RWPE1 (cell line): Measurements from ENCODE around the gene NPPB.

ENCODE experiments used
- CTCF ChIA-PET: fragments of 350-600 bp; sonication (Branson Sonifier 250); formaldehyde crosslinking; extraction: SDS; loops from one replicate; lab custom pipeline; 2021; lab: Yijun Ruan, JAX
- POLR2A ChIA-PET: fragments of 400-600 bp; formaldehyde crosslinking; extraction: SDS; loops from one replicate; lab custom pipeline; 2020; ENCODE audit warnings: antibody characterized with exemption; ENCODE audit not compliant: low non-redundant PET; lab: Yijun Ruan, JAX
- DNase-seq: peaks from one replicate; pipeline ENCODE4 v3.0.0; 2012; ENCODE audit warnings: low spot score
- H3K27ac ChIP-seq: fragments of 450-650 bp; 2 replicates; pipeline ENCODE4 v1.5.1; 2017
- CTCF ChIP-seq: fragments of 450-650 bp; conservative IDR thresholded peaks from 2 replicates; pipeline ENCODE4 v1.5.1; 2017; ENCODE audit warnings: low read depth, mild to moderate bottlenecking

The NPPB gene

GRCh38 chr1:11881749-11882441 lies 23.1 kb upstream of the NPPB start:
- no peak for DNase-seq
- TF ChIP-seq CTCF: no peak
- POLR2A ChIA-PET: no interaction called here
- H3K27ac ChIP-seq: no peak overlapping the region
- CTCF ChIA-PET: interaction anchor here (0.6 to 1.1 kb wide), 3 partner anchors 12 to 118 kb away, joined by 3 to 6 read pairs (median 3); no protein-coding TSS in a partner anchor

GRCh38 chr1:11880911-11881748 lies 22.4 kb upstream of the NPPB start:
- no peak for TF ChIP-seq CTCF
- ChIA-PET POLR2A (no interaction called here), CTCF (interaction anchor here (0.6 to 1.1 kb wide), 3 partner anchors 17 to 117 kb away, joined by 3 to 6 read pairs (median 4); no protein-coding TSS in a partner anchor)
- no peak overlapping the region for H3K27ac ChIP-seq
- DNase-seq: no peak

GRCh38 chr1:11880181-11880575 lies 21.4 kb upstream of the NPPB start:
- no peak overlapping the region for H3K27ac ChIP-seq
- DNase-seq: no peak
- POLR2A ChIA-PET: no interaction called here
- no peak for TF ChIP-seq CTCF
- CTCF ChIA-PET: interaction anchor here (0.7 to 1.1 kb wide), 4 partner anchors 14 to 87 kb away, joined by 3 to 4 read pairs (median 4); no protein-coding TSS in a partner anchor

- no peak for TF ChIP-seq CTCF
- no peak for DNase-seq
- CTCF ChIA-PET: interaction anchor here (0.5 to 1.2 kb wide), 4 partner anchors 13 to 243 kb away, joined by 3 to 6 read pairs (median 4); no protein-coding TSS in a partner anchor
- POLR2A ChIA-PET: no interaction called here
- no peak overlapping the region for H3K27ac ChIP-seq
These were observed 20.8 kb upstream of the NPPB start for GRCh38 chr1:11879311-11880180.

GRCh38 chr1:11878891-11879190 lies 20.1 kb upstream of the NPPB start:
- POLR2A ChIA-PET: no interaction called here
- H3K27ac ChIP-seq: no peak overlapping the region
- no peak for TF ChIP-seq CTCF
- CTCF ChIA-PET: interaction anchor here (0.5 to 1.2 kb wide), 2 partner anchors 14 to 242 kb away, joined by 3 to 6 read pairs; no protein-coding TSS in a partner anchor
- DNase-seq: no peak
